Testis (tissue), 2 donors: ENCODE data around the gene GEMIN2.

Source experiments
- CTCF ChIP-seq, 3 experiments: fragments of 450-650 bp in 2 of 3; fragments of 200-600 bp in 1 of 3; sonication (generic) in 1 of 3; IDR thresholded peaks; one replicate each; pipeline ENCODE4 v1.5.1; 2016 to 2019; ENCODE audit warnings: antibody characterized with exemption in 3 of 3, mild to moderate bottlenecking in 2 of 3, moderate library complexity in 1 of 3
- POLR2A ChIP-seq: fragments of 450-650 bp; IDR thresholded peaks from one replicate; pipeline ENCODE4 v1.6.1; 2017; ENCODE audit warnings: antibody characterized with exemption, mild to moderate bottlenecking, moderate library complexity

DNA sequence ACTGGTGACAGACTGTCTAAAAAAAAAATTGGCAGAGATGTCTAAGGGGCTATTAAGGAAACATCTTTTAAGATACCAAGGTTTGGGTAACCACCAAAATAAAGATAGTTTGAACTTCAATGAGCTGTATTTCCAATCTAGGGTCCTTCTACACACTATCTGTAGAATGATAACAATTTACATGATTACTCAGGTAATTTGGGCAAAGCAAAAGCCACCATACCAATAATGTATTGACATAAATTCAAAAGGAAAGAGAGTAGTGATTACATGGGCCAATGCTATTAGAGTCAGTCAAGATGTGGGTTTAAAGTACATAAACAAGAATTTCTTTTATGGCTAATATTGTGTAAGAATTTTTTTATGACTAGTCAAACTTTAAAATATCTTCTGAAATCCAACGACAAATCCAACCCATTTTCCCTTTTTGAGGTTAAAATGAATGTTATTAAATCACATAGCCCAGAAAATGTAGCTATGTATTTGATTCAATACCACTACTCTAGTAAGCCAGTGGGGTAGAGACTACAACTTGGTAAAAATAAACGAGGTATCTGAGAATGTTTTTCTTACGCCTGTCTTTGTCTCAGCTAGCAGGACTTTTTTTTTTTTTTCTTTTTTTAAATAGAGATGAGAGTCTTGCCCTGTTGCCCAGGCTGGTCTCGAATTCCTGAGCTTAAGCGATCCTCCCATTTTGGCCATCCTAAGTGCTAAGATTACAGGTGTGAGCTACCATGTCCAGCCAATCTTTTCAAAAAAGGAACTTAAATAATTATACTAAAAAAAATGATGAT, 71.3 kb downstream of the GEMIN2 start:
- TF ChIP-seq CTCF (IDR thresholded peaks at IDR 0.05) (no peak), POLR2A (no peak)
